Measurements from ENCODE around the gene WDR17. TPM values are rescaled to one million over a fixed set of nuclear protein-coding genes. Genes with fewer than 3 reads are reported as not detected.

The WDR17 gene
- total RNA-seq, 1 experiment from 2014 or later = 1.3 TPM

DNA sequence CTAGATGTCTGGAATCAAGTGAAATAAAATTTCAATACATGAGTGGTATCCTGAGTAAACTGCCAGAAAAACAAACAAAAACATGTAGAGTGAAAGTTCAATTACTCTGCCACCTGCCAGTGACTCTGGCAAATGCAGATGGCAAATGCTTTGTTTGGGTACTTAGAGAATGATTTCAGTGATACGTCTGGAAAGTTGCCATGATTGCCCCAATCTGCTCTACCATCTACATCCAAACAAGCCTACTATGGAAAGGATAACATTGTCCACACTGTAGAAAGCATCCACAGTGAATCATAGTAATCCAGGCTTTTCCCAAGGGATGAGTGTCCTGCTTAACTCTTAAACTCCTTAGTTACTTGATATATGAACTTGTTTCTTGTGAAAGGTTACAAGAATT, 126.3 kb downstream of the WDR17 start:
- Histone ChIP-seq H2AFZ (ENCODE audit: low read length) (no peak overlapping the region), H3K9ac (ENCODE audit: low read length) (no peak overlapping the region), H3K9me2 (replicated peaks; ENCODE audit: low read length) (no peaks in the 10 kb centered on the region), H3K27ac (ENCODE audit: low read length) (0 out of 2 replicates have a peak overlapping the region, but pooled peaks have one; percentile 82), H3F3A (ENCODE audit: low read length, unreplicated experiment) (no peaks in the 10 kb centered on the region), H3K36me3 (ENCODE audit: low read depth, low read length) (no peaks in the 10 kb centered on the region), H3K27me3 (ENCODE audit: low read length) (no peaks in the 10 kb centered on the region), H3K9me3 (ENCODE audit: low read length) (no peaks in the 10 kb centered on the region), H3K79me2 (ENCODE audit: low read length) (no peaks in the 10 kb centered on the region), H3K4me2 (ENCODE audit: low read length) (no peak overlapping the region), H4K20me1 (ENCODE audit: low read length) (no peaks in the 10 kb centered on the region), H3K4me1 (ENCODE audit: insufficient read depth, low read length) (peaks cover 43% of the 10 kb centered on the region), H3K4me3 (ENCODE audit: low read length) (no peak overlapping the region)
- ChIA-PET POLR2A (ENCODE audit: unreplicated experiment) (no interaction called here), CTCF (no interaction called here)
- intact Hi-C loops (cut with micrococcal nuclease) = loop anchor here (1.0 kb wide), 2 partner anchors 42 to 128 kb away; no protein-coding TSS in a partner anchor
- DNase-seq (peak; percentile 33), ATAC-seq (no peak)
- BruUV-seq (replicated peaks) = no TSS peak
- no peak for TF ChIP-seq EZH2phosphoT487 (IDR thresholded peaks at IDR 0.05; ENCODE audit: borderline replicate concordance, low read length)
- TF ChIP-seq, protein P1, sequence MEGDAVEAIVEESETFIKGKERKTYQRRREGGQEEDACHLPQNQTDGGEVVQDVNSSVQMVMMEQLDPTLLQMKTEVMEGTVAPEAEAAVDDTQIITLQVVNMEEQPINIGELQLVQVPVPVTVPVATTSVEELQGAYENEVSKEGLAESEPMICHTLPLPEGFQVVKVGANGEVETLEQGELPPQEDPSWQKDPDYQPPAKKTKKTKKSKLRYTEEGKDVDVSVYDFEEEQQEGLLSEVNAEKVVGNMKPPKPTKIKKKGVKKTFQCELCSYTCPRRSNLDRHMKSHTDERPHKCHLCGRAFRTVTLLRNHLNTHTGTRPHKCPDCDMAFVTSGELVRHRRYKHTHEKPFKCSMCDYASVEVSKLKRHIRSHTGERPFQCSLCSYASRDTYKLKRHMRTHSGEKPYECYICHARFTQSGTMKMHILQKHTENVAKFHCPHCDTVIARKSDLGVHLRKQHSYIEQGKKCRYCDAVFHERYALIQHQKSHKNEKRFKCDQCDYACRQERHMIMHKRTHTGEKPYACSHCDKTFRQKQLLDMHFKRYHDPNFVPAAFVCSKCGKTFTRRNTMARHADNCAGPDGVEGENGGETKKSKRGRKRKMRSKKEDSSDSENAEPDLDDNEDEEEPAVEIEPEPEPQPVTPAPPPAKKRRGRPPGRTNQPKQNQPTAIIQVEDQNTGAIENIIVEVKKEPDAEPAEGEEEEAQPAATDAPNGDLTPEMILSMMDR (conservative IDR thresholded peaks at IDR 0.05; ENCODE audit: low read depth, low read length) = peak; percentile 34; the same call in 1 of the 2 replicates

DNA sequence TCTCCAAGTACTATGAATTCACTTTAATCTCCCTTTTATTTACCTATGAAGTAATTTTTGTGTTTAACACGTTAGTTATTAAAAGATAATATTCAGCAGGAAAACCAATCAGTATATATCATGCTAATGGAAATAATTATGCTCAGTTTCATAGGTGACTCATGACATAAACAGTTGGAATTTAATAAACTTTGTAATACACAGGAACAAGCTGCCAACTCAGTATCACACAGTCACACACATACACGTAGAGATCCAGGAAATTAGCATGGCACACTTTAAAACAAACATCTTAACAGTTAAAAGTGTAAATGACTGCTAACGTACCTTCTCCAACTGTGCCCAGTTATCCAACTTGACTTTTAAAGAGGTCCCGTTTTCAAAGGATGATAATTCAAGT, 127.5 kb downstream of the WDR17 start:
- Histone ChIP-seq H3K79me2 (ENCODE audit: low read length) (no peaks in the 10 kb centered on the region), H3F3A (ENCODE audit: low read length, unreplicated experiment) (no peaks in the 10 kb centered on the region), H3K4me2 (ENCODE audit: low read length) (peak overlapping the region; percentile 68), H3K9me3 (ENCODE audit: low read length) (no peaks in the 10 kb centered on the region), H3K4me3 (ENCODE audit: low read length) (0 out of 2 replicates have a peak overlapping the region, but pooled peaks have one; percentile 14), H4K20me1 (ENCODE audit: low read length) (no peaks in the 10 kb centered on the region), H3K9me2 (replicated peaks; ENCODE audit: low read length) (no peaks in the 10 kb centered on the region), H3K4me1 (ENCODE audit: insufficient read depth, low read length) (peaks cover 43% of the 10 kb centered on the region), H2AFZ (ENCODE audit: low read length) (no peak overlapping the region), H3K27me3 (ENCODE audit: low read length) (no peaks in the 10 kb centered on the region), H3K9ac (ENCODE audit: low read length) (peak overlapping the region; percentile 52), H3K36me3 (ENCODE audit: low read depth, low read length) (no peaks in the 10 kb centered on the region), H3K27ac (ENCODE audit: low read length) (peak overlapping the region; percentile 82)
- ChIA-PET POLR2A (ENCODE audit: unreplicated experiment) (no interaction called here), CTCF (no interaction called here)
- intact Hi-C loops (cut with micrococcal nuclease) = no loop called here
- BruUV-seq (replicated peaks) = no TSS peak
- peak; percentile 15; the same call in 1 of the 2 replicates for ATAC-seq
- TF ChIP-seq, protein P1 (conservative IDR thresholded peaks at IDR 0.05; ENCODE audit: low read depth, low read length) = no peak
- no peak for TF ChIP-seq EZH2phosphoT487 (IDR thresholded peaks at IDR 0.05; ENCODE audit: borderline replicate concordance, low read length)
- no peak for TF ChIP-seq EZH2 (IDR thresholded peaks at IDR 0.05; ENCODE audit: low read length, unreplicated experiment)
- peak; percentile 46 for DNase-seq

DNA sequence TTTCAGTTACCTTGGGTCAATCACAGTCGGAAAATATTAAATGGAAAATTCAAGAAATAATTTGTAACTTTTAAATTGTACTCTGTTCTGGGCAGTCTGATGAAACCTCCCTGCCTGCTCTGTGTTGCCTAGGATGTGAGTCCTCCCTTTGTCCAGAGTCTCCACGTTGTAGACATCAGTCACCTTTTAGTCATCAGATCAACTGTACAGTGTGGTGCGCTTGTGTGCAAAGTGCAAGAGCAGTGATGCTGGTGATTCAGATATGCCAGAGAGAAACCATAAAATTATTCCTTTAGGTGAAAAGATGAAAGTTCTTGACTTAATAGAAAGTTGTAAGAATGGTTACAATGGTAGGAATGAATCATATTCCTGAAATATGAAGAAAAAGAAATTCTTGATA, 128.3 kb downstream of the WDR17 start:
- Histone ChIP-seq H3K9me2 (replicated peaks; ENCODE audit: low read length) (no peaks in the 10 kb centered on the region), H3K4me1 (ENCODE audit: insufficient read depth, low read length) (peaks cover 43% of the 10 kb centered on the region), H3F3A (ENCODE audit: low read length, unreplicated experiment) (no peaks in the 10 kb centered on the region), H3K4me2 (ENCODE audit: low read length) (peak overlapping the region; percentile 68), H2AFZ (ENCODE audit: low read length) (peak overlapping the region; percentile 57), H3K4me3 (ENCODE audit: low read length) (no peak overlapping the region; the same call in 1 of the 2 replicates), H3K27me3 (ENCODE audit: low read length) (no peaks in the 10 kb centered on the region), H3K79me2 (ENCODE audit: low read length) (no peaks in the 10 kb centered on the region), H3K9ac (ENCODE audit: low read length) (peak overlapping the region; percentile 52), H3K27ac (ENCODE audit: low read length) (peak overlapping the region; percentile 82), H3K36me3 (ENCODE audit: low read depth, low read length) (no peaks in the 10 kb centered on the region), H3K9me3 (ENCODE audit: low read length) (no peaks in the 10 kb centered on the region), H4K20me1 (ENCODE audit: low read length) (no peaks in the 10 kb centered on the region)
- CTCF ChIA-PET = no interaction called here
- intact Hi-C loops (cut with micrococcal nuclease) = loop anchor here (2.0 kb wide), 1 partner anchor 77 kb away; no protein-coding TSS in a partner anchor
- no TSS peak for BruUV-seq (replicated peaks)
- ATAC-seq = peak; percentile 90
- TF ChIP-seq EZH2phosphoT487 (IDR thresholded peaks at IDR 0.05; ENCODE audit: borderline replicate concordance, low read length) = no peak
- TF ChIP-seq EZH2 (IDR thresholded peaks at IDR 0.05; ENCODE audit: low read length, unreplicated experiment) = no peak
- TF ChIP-seq, protein P1 (conservative IDR thresholded peaks at IDR 0.05; ENCODE audit: low read depth, low read length) = no peak
- peak; percentile 84 for DNase-seq
- POLR2A ChIA-PET (ENCODE audit: unreplicated experiment) = no interaction called here
